PFSK-1 (cell line): ENCODE results near the gene ZNF644.

ENCODE experiments used
- FOXP2 ChIP-seq: optimal IDR thresholded peaks from 2 replicates; pipeline ENCODE3; 2011; ENCODE audit warnings: borderline replicate concordance, control low read depth, inconsistent platforms; ENCODE audit not compliant: insufficient read depth; ENCODE audit errors: extremely low read length, extremely low read depth
- POLR2AphosphoS5 ChIP-seq: IDR thresholded peaks from 2 replicates; pipeline ENCODE4 v1.6.1; 2012; ENCODE audit warnings: low read depth, mild to moderate bottlenecking, control low read depth, low read length, moderate library complexity
- TAF1 ChIP-seq: IDR thresholded peaks from 2 replicates; pipeline ENCODE4 v1.6.1; 2012; ENCODE audit warnings: low read length, control low read depth, borderline replicate concordance; ENCODE audit not compliant: insufficient read depth
- TF ChIP-seq, protein P1 (sequence below), 2 experiments: IDR thresholded peaks; 2 replicates each; pipeline versions ENCODE4 v1.6.1 to v1.8.0; 2011 to 2012; ENCODE audit warnings: low read depth in 2 of 2, low read length in 2 of 2, control low read depth in 1 of 2, inconsistent platforms in 1 of 2, mild to moderate bottlenecking in 1 of 2, moderate library complexity in 1 of 2; ENCODE audit not compliant: insufficient read depth in 1 of 2

GRCh38 chr1:90994461-90994860, 27.4 kb downstream of the ZNF644 start:
- no peak for TF ChIP-seq POLR2AphosphoS5
- no peak for TF ChIP-seq FOXP2
- TF ChIP-seq, protein P1, sequence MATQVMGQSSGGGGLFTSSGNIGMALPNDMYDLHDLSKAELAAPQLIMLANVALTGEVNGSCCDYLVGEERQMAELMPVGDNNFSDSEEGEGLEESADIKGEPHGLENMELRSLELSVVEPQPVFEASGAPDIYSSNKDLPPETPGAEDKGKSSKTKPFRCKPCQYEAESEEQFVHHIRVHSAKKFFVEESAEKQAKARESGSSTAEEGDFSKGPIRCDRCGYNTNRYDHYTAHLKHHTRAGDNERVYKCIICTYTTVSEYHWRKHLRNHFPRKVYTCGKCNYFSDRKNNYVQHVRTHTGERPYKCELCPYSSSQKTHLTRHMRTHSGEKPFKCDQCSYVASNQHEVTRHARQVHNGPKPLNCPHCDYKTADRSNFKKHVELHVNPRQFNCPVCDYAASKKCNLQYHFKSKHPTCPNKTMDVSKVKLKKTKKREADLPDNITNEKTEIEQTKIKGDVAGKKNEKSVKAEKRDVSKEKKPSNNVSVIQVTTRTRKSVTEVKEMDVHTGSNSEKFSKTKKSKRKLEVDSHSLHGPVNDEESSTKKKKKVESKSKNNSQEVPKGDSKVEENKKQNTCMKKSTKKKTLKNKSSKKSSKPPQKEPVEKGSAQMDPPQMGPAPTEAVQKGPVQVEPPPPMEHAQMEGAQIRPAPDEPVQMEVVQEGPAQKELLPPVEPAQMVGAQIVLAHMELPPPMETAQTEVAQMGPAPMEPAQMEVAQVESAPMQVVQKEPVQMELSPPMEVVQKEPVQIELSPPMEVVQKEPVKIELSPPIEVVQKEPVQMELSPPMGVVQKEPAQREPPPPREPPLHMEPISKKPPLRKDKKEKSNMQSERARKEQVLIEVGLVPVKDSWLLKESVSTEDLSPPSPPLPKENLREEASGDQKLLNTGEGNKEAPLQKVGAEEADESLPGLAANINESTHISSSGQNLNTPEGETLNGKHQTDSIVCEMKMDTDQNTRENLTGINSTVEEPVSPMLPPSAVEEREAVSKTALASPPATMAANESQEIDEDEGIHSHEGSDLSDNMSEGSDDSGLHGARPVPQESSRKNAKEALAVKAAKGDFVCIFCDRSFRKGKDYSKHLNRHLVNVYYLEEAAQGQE (IDR thresholded peaks at IDR 0.05; ENCODE audit: insufficient read depth in 1 of 2, low read depth in 2 of 2, low read length in 2 of 2), result no peak
- no peak for TF ChIP-seq TAF1
